K562 (cell line): ENCODE measurements around the gene ORC2. TPM values are rescaled to one million over a fixed set of nuclear protein-coding genes. Genes with fewer than 3 reads are reported as not detected.

Experiments
- BHLHE40 ChIP-seq: IDR thresholded peaks from 2 replicates; pipeline ENCODE4 v1.6.1; 2011; ENCODE audit warnings: low read length, improper control_type of control experiment
- C11orf30 ChIP-seq: fragments of 450-650 bp; IDR thresholded peaks from 2 replicates; pipeline ENCODE4 v1.6.1; 2016; ENCODE audit warnings: low read depth, mild to moderate bottlenecking
- CCNT2 ChIP-seq: IDR thresholded peaks from 2 replicates; pipeline ENCODE4 v1.6.1; 2011; ENCODE audit warnings: borderline replicate concordance, low read depth, mild to moderate bottlenecking, moderate library complexity, mixed read lengths, low read length; ENCODE audit not compliant: insufficient read length; ENCODE audit errors: extremely low read depth
- CHD1 ChIP-seq: fragments of 200-600 bp; sonication (generic); IDR thresholded peaks from one replicate; pipeline ENCODE4 v1.6.1; 2012; ENCODE audit warnings: mild to moderate bottlenecking, moderate library complexity, low read length, inconsistent platforms
- FIP1L1 ChIP-seq: fragments of 200-400 bp; formaldehyde crosslinking; IDR thresholded peaks from 2 replicates; pipeline ENCODE4 v1.6.1; 2018; ENCODE audit warnings: mild to moderate bottlenecking, low read depth, low read length; ENCODE audit not compliant: poor library complexity, severe bottlenecking
- FOXK2 ChIP-seq, 2 experiments: fragments of 450-650 bp; IDR thresholded peaks in 1 of 2; conservative IDR thresholded peaks in 1 of 2; 2 replicates each; pipeline ENCODE4 v1.6.1; 2016; ENCODE audit warnings: low read depth in 2 of 2, mild to moderate bottlenecking in 1 of 2
- GATAD2A ChIP-seq: fragments of 450-650 bp; IDR thresholded peaks from 2 replicates; pipeline ENCODE4 v1.6.1; 2017
- GTF2A2 ChIP-seq: IDR thresholded peaks from 2 replicates; pipeline ENCODE4 v1.6.1; 2016; ENCODE audit warnings: mild to moderate bottlenecking, missing genetic modification characterization, missing compliant biosample characterization
- GTF2B ChIP-seq: IDR thresholded peaks from 2 replicates; pipeline ENCODE4 v1.6.1; 2011; ENCODE audit not compliant: insufficient read length; ENCODE audit errors: extremely low read depth
- GTF2E2 ChIP-seq: fragments of 200-800 bp; sonication (Bioruptor generic); IDR thresholded peaks from 2 replicates; pipeline ENCODE4 v1.6.1; 2016; ENCODE audit warnings: missing genetic modification characterization, missing compliant biosample characterization
- MAFF ChIP-seq: IDR thresholded peaks from 2 replicates; pipeline ENCODE4 v1.6.1; 2012; ENCODE audit warnings: low read length, improper control_type of control experiment
- MED1 ChIP-seq: sonication (generic); formaldehyde crosslinking; IDR thresholded peaks from 2 replicates; pipeline ENCODE4 v1.8.1; 2023; ENCODE audit warnings: missing genetic modification reagents, borderline replicate concordance
- NCOR1 ChIP-seq: fragments of 450-650 bp; IDR thresholded peaks from 2 replicates; pipeline ENCODE4 v1.6.1; 2016; ENCODE audit warnings: mild to moderate bottlenecking, moderate library complexity
- NUFIP1 ChIP-seq: fragments of 450-650 bp; IDR thresholded peaks from 2 replicates; pipeline ENCODE4 v1.6.1; 2018; ENCODE audit not compliant: partially characterized antibody
- RBM39 ChIP-seq: fragments of 200-400 bp; formaldehyde crosslinking; optimal IDR thresholded peaks from 2 replicates; pipeline ENCODE3; 2018; ENCODE audit warnings: low read depth, low read length
- TGIF2 ChIP-seq: sonication (generic); formaldehyde crosslinking; IDR thresholded peaks from 2 replicates; pipeline ENCODE4 v1.8.1; 2022; ENCODE audit warnings: mild to moderate bottlenecking, missing genetic modification reagents, moderate library complexity
- TRIM28 ChIP-seq: fragments of 450-650 bp; IDR thresholded peaks from 2 replicates; pipeline ENCODE4 v1.6.1; 2017
- ZBTB17 ChIP-seq: fragments of 450-650 bp; formaldehyde crosslinking; IDR thresholded peaks from 2 replicates; pipeline ENCODE4 v1.4.0; 2020; ENCODE audit warnings: mild to moderate bottlenecking
- ZFP30 ChIP-seq: fragments of 250-450 bp; sonication (Bioruptor Pico); IDR thresholded peaks from 2 replicates; pipeline ENCODE4 v1.8.0; 2022; ENCODE audit warnings: moderate library complexity, mild to moderate bottlenecking, inconsistent platforms, borderline replicate concordance
- ZFP91 ChIP-seq: sonication (generic); formaldehyde crosslinking; IDR thresholded peaks from 2 replicates; pipeline ENCODE4 v1.8.0; 2022; ENCODE audit warnings: mild to moderate bottlenecking, missing genetic modification reagents
- polyA plus RNA-seq, 8 experiments: library from polyadenylated mRNA; depleted of rRNA in 4 of 8; stranded (reverse) in 5 of 8; unstranded in 3 of 8; fragments of >200 nt; fragmentation: Nextera tagmentation in 2 of 8; fragmentation: Illumina TruSeq in 1 of 8; extraction: Ambion mirVana in 2 of 8; extraction: Trizol in 1 of 8; gene quantifications; 2 replicates each; pipeline versions ENCODE4 v1.2.1 to v1.2.3, GENCODE V29; 2011 to 2014; ENCODE audit warnings: inconsistent platforms in 1 of 8, missing spikeins in 1 of 8
- total RNA-seq, 7 experiments: library from RNA; depleted of rRNA in 6 of 7; stranded (reverse); fragments of >200 nt in 6 of 7; fragmentation: Illumina TruSeq in 2 of 7; extraction: Trizol in 2 of 7; gene quantifications; 2 replicates each; pipeline versions ENCODE4 v1.2.1 to v1.2.3, GENCODE V29; 2011 to 2021; ENCODE audit warnings: low replicate concordance in 1 of 7
- TF ChIP-seq, protein P1 (sequence below): sonication (generic); formaldehyde crosslinking; IDR thresholded peaks from 2 replicates; pipeline ENCODE4 v1.8.1; 2023; ENCODE audit warnings: mild to moderate bottlenecking, missing genetic modification reagents
- TF ChIP-seq, protein P2 (sequence below), 2 experiments: fragments of 250-450 bp in 1 of 2; fragments of 450-650 bp in 1 of 2; sonication (Bioruptor Pico) in 1 of 2; IDR thresholded peaks; 2 replicates each; pipeline versions ENCODE4 v1.6.1 to v1.8.0; 2016 to 2021; ENCODE audit warnings: mild to moderate bottlenecking in 2 of 2, moderate library complexity in 2 of 2, missing compliant biosample characterization in 1 of 2, missing genetic modification characterization in 1 of 2
- TF ChIP-seq, protein P3 (sequence below), 2 experiments: fragments of 450-650 bp in 1 of 2; sonication (generic) in 1 of 2; formaldehyde crosslinking; conservative IDR thresholded peaks; 2 replicates each; pipeline versions ENCODE4 v1.4.0 to v1.8.1; 2020 to 2022; ENCODE audit warnings: mild to moderate bottlenecking in 1 of 2, missing genetic modification reagents in 1 of 2

ORC2 gene
- total and polyA plus RNA-seq, 9 of the 15 experiments (the other 6 are each of a cell fraction or from before 2014, with no cell fraction given) = 5.6 to 41.1 (median 19.0) TPM

- TF ChIP-seq, protein P1, sequence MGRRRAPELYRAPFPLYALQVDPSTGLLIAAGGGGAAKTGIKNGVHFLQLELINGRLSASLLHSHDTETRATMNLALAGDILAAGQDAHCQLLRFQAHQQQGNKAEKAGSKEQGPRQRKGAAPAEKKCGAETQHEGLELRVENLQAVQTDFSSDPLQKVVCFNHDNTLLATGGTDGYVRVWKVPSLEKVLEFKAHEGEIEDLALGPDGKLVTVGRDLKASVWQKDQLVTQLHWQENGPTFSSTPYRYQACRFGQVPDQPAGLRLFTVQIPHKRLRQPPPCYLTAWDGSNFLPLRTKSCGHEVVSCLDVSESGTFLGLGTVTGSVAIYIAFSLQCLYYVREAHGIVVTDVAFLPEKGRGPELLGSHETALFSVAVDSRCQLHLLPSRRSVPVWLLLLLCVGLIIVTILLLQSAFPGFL = no peak
- no peak for TF ChIP-seq GTF2A2
- peak; percentile 38 for TF ChIP-seq NCOR1
- no peak for TF ChIP-seq GATAD2A
- TF ChIP-seq GTF2E2 (tag) = peak; percentile 85
- TF ChIP-seq ZFP91 (CRISPR knock-in tag) = no peak
- TF ChIP-seq, protein P2, sequence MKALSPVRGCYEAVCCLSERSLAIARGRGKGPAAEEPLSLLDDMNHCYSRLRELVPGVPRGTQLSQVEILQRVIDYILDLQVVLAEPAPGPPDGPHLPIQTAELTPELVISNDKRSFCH (CRISPR knock-in tag; IDR thresholded peaks at IDR 0.05) = no peak
- TF ChIP-seq, protein P2 (tag; IDR thresholded peaks at IDR 0.05) = 0 out of 2 replicates have a peak, but pooled peaks have one; percentile 63
- no peak for TF ChIP-seq ZBTB17 (CRISPR knock-in tag)
- TF ChIP-seq TGIF2 (CRISPR knock-in tag) = no peak
- TF ChIP-seq, protein P3, sequence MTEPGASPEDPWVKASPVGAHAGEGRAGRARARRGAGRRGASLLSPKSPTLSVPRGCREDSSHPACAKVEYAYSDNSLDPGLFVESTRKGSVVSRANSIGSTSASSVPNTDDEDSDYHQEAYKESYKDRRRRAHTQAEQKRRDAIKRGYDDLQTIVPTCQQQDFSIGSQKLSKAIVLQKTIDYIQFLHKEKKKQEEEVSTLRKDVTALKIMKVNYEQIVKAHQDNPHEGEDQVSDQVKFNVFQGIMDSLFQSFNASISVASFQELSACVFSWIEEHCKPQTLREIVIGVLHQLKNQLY (CRISPR knock-in tag; conservative IDR thresholded peaks at IDR 0.05) = no peak
- peak; percentile 93 for TF ChIP-seq C11orf30
- no peak for TF ChIP-seq GTF2B
- peak in 1 of 2 experiments; percentile 52; a peak in 3 of 4 replicates for TF ChIP-seq FOXK2 (conservative IDR thresholded peaks at IDR 0.05 in 1 of 2, IDR thresholded peaks at IDR 0.05 in 1 of 2; ENCODE audit: low read depth in 2 of 2)
- no peak for TF ChIP-seq RBM39
- TF ChIP-seq BHLHE40 = 0 out of 2 replicates have a peak, but pooled peaks have one; percentile 46
- TF ChIP-seq CCNT2 = peak; percentile 56
- no peak for TF ChIP-seq MED1 (CRISPR knock-in tag)
- no peak for TF ChIP-seq MAFF
- TF ChIP-seq CHD1 = no peak
- TF ChIP-seq TRIM28 = no peak
- no peak for TF ChIP-seq FIP1L1
- TF ChIP-seq ZFP30 = no peak
- TF ChIP-seq NUFIP1 = no peak
Measured at GRCh38 chr2:200888704-200889625, 74.5 kb downstream of the ORC2 start, which contains the start of the genes NIF3L1 and PPIL3 (continued).
